Uterus (tissue), 2 donors: ENCODE data around the gene IQCK.

Experiments used
- CTCF ChIP-seq, 4 experiments: fragments of 200-600 bp in 2 of 4; fragments of 450-650 bp in 2 of 4; sonication (generic) in 2 of 4; IDR thresholded peaks; one replicate each; pipeline ENCODE4 v1.5.1; 2016 to 2019; ENCODE audit warnings: antibody characterized with exemption in 4 of 4, mild to moderate bottlenecking in 2 of 4, moderate library complexity in 1 of 4
- POLR2A ChIP-seq, 2 donors: fragments of 450-650 bp; IDR thresholded peaks; one replicate each; pipeline ENCODE4 v1.6.1; 2016; ENCODE audit warnings: antibody characterized with exemption in 2 of 2, mild to moderate bottlenecking in 1 of 2, moderate library complexity in 1 of 2

GRCh38 chr16:19697756-19698318 is 20.2 kb upstream of the IQCK start:
- TF ChIP-seq CTCF (IDR thresholded peaks at IDR 0.05) (no peak), POLR2A (IDR thresholded peaks at IDR 0.05) (no peak)
